Kidney glomerular epithelial cell (primary cell): ENCODE data around the gene CAMK1G.
A peak's percentile ranks its signal among the peaks of the same experiment; 100 is the strongest.

ENCODE experiments used
- DNase-seq: peaks from one replicate; lab custom pipeline; 2025; lab: John Stamatoyannopoulos, UW

The CAMK1G gene

GRCh38 chr1:209601809-209602657 lies 18.5 kb downstream of the CAMK1G start:
- DNase-seq = peak; percentile 61

GRCh38 chr1:209603877-209604276 lies 20.4 kb downstream of the CAMK1G start:
- DNase-seq = no peak

GRCh38 chr1:209607102-209607794 lies 23.7 kb downstream of the CAMK1G start:
- peak; percentile 81 for DNase-seq

GRCh38 chr1:209607795-209608178 lies 24.3 kb downstream of the CAMK1G start:
- DNase-seq = no peak

DNA sequence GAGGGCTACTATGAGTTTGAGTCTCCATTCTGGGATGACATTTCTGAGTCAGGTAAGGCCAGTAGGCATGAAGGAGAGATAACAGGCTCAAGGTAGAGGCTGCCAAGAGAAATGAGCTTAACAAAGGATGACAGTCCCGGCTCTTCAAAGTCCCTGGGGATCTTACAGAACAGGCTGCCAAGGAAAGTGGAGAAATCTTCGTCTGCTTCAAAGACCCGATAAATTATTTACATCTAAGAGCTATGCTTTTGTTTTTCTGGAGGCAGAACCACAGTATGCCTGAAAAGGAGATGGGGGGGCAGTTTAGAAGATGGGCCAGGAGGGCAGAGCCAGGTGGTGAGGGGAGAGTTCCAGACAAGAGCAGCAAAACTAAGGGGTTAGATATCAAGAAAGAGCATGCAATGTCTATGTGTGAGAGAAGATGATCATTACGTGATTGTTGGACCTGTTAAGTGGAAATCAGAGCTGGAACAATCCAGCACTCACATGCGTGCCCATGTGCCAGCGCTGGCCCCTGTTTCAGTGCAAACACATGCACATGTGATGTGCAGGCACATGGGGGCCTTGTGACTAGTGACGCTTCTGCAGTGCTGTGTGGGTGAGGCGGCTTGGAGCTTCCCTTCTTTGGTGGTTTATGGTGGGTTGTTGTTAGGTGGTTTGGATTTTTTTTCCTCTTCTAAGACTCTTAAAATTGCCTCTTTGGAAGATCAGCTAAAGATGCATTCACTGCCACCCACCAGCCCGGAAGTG lies 25.7 kb downstream of the CAMK1G start:
- DNase-seq = no peak

GRCh38 chr1:209609791-209610630 lies 26.5 kb downstream of the CAMK1G start:
- DNase-seq = no peak

GRCh38 chr1:209610631-209610905 lies 27.1 kb downstream of the CAMK1G start:
- DNase-seq = no peak

DNA sequence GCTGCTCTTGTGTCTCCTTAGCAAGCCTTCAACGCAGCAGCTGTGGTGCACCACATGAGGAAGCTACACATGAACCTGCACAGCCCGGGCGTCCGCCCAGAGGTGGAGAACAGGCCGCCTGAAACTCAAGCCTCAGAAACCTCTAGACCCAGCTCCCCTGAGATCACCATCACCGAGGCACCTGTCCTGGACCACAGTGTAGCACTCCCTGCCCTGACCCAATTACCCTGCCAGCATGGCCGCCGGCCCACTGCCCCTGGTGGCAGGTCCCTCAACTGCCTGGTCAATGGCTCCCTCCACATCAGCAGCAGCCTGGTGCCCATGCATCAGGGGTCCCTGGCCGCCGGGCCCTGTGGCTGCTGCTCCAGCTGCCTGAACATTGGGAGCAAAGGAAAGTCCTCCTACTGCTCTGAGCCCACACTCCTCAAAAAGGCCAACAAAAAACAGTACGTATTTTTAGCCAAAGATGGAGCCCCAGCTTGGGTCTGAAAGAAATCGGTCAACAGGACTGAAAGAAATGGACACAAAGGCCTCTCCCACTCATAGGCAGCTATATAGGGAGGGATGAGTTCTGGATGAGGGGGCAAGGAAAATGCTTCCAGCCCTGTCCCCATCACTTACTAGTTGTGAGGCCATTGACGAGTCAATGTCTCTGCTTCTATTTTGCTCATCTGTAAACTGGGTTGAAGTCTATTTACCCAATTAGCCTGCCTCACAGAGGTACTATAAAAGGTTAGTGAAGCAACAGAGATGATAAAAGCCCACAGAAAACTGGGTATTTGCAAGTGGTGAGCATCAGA lies 28.5 kb downstream of the CAMK1G start:
- DNase-seq = no peak

DNA sequence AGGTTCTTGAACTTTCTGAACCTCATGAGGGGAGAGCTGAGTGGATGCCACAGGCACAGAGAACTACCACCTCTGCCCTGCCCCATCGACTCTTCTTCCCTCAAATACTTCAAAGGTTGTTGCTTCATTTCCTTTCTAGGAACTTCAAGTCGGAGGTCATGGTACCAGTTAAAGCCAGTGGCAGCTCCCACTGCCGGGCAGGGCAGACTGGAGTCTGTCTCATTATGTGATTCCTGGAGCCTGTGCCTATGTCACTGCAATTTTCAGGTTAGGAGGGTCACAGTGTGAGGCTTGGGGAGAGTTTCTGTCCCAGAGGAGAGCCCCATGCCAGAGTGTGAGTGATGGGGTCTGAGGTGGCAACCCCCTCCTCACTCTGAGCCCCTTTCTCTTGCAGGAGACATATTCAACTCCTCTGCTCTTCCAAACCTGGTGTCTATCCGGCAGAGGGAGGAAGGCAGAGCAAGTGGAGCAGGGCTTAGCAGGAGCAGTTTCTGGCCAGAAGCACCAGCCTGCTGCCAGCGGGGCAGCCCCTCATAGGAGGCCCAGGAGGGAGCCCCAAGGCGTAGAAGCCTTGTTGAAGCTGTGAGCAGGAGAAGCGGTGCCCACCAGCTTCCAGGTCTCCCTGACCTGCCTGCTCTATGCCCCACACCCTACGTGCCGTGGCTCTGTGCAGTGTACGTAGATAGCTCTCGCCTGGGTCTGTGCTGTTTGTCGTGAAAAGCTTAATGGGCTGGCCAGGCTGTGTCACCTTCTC lies 29.3 kb downstream of the CAMK1G start:
- no peak for DNase-seq

DNA sequence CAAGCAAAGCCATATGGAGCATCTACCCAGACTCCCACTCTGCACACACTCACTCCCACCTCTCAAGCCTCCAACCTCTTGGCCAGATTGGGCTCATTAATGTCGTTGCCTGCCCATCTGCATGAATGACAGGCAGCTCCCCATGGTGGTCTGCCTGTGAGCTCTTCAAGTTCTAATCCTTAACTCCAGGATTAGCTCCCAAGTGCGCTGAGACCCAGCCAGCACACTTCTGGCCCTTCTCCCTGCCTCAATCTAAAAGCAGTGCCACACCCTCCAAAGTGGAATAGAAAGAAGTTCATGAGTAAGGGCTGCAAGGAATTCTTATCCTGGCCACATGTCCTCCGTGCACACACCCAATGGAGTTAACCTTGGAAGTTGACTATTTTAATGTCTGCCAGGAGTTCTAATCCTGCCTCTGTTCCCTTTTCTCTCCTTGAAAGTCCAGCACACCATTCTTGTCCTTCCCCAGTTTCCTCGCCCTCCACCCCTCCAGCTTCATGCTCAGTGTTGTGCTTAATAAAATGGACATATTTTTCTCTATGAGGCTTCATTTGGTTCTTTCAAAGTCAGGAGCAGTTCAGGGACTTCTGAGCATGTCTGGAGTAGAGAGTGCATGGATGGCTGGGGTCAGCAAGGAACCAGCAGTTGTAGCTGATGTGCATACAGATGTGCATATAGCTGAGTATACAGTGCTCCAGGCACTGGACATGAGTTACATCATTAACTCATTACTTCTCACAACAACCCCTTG lies 30.1 kb downstream of the CAMK1G start:
- no peak for DNase-seq

- no peak for DNase-seq
Observed at GRCh38 chr1:209614151-209614420, 30.6 kb downstream of the CAMK1G start.

DNA sequence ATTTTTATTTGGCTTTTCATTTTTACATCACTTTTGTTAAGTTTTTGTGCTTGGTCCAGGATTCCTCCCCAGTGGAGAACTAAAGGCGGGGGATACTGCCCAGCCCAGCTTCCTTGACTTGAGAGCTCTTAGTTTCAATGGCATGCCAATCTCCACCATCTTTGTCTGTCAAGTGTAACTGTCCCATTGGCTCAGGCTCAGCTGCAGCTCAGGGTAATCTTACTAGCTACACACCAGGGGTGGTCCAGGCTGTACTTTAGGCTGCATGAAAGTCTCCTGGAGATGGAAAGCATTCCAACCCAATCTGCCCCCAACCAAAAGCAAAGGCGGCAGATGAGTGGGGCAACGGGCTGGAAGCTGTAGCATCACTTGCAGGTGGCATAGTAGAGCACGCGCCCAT lies 31.4 kb downstream of the CAMK1G start:
- DNase-seq = no peak

DNA sequence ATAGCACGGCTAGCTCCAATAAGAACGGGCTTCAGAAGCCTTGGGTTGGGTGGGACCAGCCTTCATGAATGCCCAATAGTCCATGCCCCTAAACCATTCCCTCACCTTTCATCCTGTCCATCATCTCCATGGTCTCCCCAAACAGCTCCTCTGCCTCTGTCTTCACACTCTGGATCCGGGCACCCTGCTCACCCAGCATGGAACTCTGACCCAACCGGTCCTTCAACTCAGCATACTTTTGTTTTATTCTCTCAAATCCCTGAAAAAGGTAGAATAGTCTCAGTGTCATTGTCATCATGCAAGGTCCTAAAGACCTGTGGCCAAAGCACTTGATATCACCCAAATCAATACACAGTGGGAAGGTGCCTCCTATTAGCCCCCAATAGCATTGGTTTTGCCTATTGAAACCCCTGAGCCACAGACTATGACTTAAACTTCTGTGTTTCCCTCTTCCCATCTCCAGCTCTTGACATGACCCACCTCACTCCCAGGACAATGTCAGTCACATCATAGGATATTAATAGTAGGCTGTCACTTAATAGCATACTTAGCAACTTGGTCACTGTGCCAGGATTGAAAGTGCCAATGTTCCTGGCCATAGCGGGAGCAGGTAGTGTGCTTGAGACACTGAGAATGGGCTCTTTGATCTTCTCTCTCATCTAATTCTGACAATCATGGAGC lies 33.0 kb downstream of the CAMK1G start:
- no peak for DNase-seq

GRCh38 chr1:209617047-209617673 lies 33.6 kb downstream of the CAMK1G start:
- no peak for DNase-seq

GRCh38 chr1:209617755-209618154 lies 34.2 kb downstream of the CAMK1G start:
- DNase-seq = no peak

DNA sequence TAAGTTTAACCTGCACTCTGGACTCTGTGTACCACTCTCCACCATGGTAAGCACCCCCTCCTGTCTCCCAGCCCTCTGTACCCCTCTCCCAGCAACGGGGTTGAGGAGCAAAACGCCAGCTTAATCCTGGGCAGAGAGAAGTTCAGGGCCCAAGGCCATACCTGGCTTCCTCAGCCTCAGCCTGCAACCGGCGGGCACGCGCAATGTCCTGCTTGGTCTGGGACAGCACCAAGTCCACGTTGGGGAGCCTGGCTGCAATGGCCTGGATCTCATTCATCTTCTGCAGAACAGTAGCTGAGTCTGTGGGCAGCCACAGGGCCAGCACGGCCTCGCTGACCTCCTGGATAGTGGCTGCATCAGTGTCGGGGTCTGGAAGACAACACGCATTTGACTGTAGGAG lies 34.8 kb downstream of the CAMK1G start:
- no peak for DNase-seq

DNA sequence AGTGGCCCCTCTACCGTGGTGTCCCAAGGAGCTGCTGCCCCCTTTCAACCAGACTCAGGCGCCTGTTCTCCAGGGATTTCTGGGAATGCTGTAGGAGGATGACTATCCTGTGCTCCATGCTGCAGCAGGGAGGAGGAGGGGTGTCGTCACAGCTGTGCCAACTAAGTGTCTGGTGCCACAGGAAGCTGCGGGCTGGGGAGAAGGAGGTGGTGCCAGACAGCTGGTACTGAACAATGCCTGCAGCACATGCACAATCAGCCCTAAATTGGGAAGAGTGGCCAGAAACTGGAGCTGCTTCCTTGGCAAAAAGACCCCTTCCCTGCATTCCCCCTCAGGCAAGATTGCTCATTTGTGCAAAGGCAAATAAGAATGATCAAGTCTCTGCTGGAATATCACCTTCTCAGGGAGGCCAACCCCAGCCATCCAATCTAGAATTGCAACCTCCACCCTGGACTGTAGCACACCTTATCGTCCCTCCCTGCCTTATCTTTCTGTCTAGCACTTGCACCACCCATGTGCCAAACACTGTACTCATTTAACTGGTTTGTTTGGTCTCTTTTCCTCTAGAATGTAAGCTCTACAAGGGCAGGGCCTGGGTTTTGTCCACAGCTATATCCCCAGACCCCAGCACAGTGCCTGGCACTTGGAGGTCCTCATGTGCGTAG lies 35.4 kb downstream of the CAMK1G start:
- DNase-seq = no peak

- no peak for DNase-seq
Observed at GRCh38 chr1:209619696-209620486, 36.4 kb downstream of the CAMK1G start.
